SK-N-SH treated with all-trans-retinoic acid at 6 μM for 48 hours (cell line): ENCODE measurements around the gene COL4A1.
A peak's percentile ranks its signal among the peaks of the same experiment; 100 is the strongest.

Source experiments
- ATAC-seq: fragments of 200-7000 bp; cut with Tn5 transposase; 3 replicates; pipeline ENCODE4 v1.9.1; 2020; ENCODE audit warnings: mild to moderate bottlenecking, moderate library complexity
- BACH2 ChIP-seq: fragments of 250-450 bp; sonication (Bioruptor Pico); IDR thresholded peaks from 2 replicates; pipeline ENCODE4 v1.9.0; 2021; ENCODE audit warnings: mild to moderate bottlenecking, borderline replicate concordance
- CREB5 ChIP-seq: fragments of 250-450 bp; sonication (Bioruptor Pico); IDR thresholded peaks from 2 replicates; pipeline ENCODE4 v1.5.1; 2020; ENCODE audit warnings: low read depth, mild to moderate bottlenecking, moderate library complexity
- CSDC2 ChIP-seq: fragments of 250-450 bp; sonication (Bioruptor Pico); IDR thresholded peaks from 2 replicates; pipeline ENCODE4 v1.5.0; 2020; ENCODE audit warnings: mild to moderate bottlenecking, moderate library complexity
- ESRRG ChIP-seq: fragments of 250-450 bp; sonication (Bioruptor Pico); IDR thresholded peaks from 2 replicates; pipeline ENCODE4 v1.6.1; 2021; ENCODE audit warnings: mild to moderate bottlenecking
- GLIS3 ChIP-seq: fragments of 250-450 bp; sonication (Bioruptor Pico); IDR thresholded peaks from 2 replicates; pipeline ENCODE4 v1.5.0; 2020; ENCODE audit warnings: mild to moderate bottlenecking, moderate library complexity
- ISL1 ChIP-seq: fragments of 250-450 bp; sonication (Bioruptor Pico); IDR thresholded peaks from 2 replicates; pipeline ENCODE4 v2.1.2; 2022; ENCODE audit warnings: mild to moderate bottlenecking, moderate library complexity
- OSR1 ChIP-seq: fragments of 250-450 bp; sonication (Bioruptor Pico); IDR thresholded peaks from 2 replicates; pipeline ENCODE4 v1.8.0; 2022; ENCODE audit warnings: moderate library complexity, mild to moderate bottlenecking, inconsistent platforms
- PATZ1 ChIP-seq: fragments of 250-450 bp; sonication (Bioruptor Pico); IDR thresholded peaks from 2 replicates; pipeline ENCODE4 v1.8.0; 2020; ENCODE audit warnings: mild to moderate bottlenecking, moderate library complexity, borderline replicate concordance
- POU6F1 ChIP-seq: fragments of 250-450 bp; sonication (Bioruptor Pico); IDR thresholded peaks from 2 replicates; pipeline ENCODE4 v1.8.0; 2021; ENCODE audit warnings: low read depth, mild to moderate bottlenecking, moderate library complexity, borderline replicate concordance
- PPARA ChIP-seq: fragments of 250-450 bp; sonication (Bioruptor Pico); IDR thresholded peaks from 2 replicates; pipeline ENCODE4 v1.5.0; 2020; ENCODE audit warnings: mild to moderate bottlenecking, borderline replicate concordance
- RARB ChIP-seq: fragments of 250-450 bp; sonication (Bioruptor Pico); IDR thresholded peaks from 2 replicates; pipeline ENCODE4 v1.8.0; 2021; ENCODE audit warnings: mild to moderate bottlenecking, moderate library complexity
- SNAI2 ChIP-seq: fragments of 250-450 bp; sonication (Bioruptor Pico); IDR thresholded peaks from 2 replicates; pipeline ENCODE4 v1.5.0; 2020; ENCODE audit warnings: mild to moderate bottlenecking, moderate library complexity
- TCF4 ChIP-seq: fragments of 250-450 bp; sonication (Bioruptor Pico); IDR thresholded peaks from 2 replicates; pipeline ENCODE4 v1.8.0; 2021; ENCODE audit warnings: mild to moderate bottlenecking, moderate library complexity, borderline replicate concordance
- TOX ChIP-seq: fragments of 250-450 bp; sonication (Bioruptor Pico); IDR thresholded peaks from 2 replicates; pipeline ENCODE4 v1.8.0; 2021; ENCODE audit warnings: mild to moderate bottlenecking, moderate library complexity, borderline replicate concordance
- TSHZ2 ChIP-seq: fragments of 250-450 bp; sonication (Bioruptor Pico); IDR thresholded peaks from 2 replicates; pipeline ENCODE4 v1.5.0; 2020; ENCODE audit warnings: mild to moderate bottlenecking, moderate library complexity
- ZC3H10 ChIP-seq: fragments of 250-450 bp; sonication (Bioruptor Pico); IDR thresholded peaks from 2 replicates; pipeline ENCODE4 v1.5.1; 2021; ENCODE audit warnings: mild to moderate bottlenecking, moderate library complexity
- ZFP3 ChIP-seq: fragments of 250-450 bp; sonication (Bioruptor Pico); IDR thresholded peaks from 2 replicates; pipeline ENCODE4 v1.5.0; 2020; ENCODE audit warnings: mild to moderate bottlenecking, moderate library complexity
- ZNF565 ChIP-seq: fragments of 450-650 bp; formaldehyde crosslinking; conservative IDR thresholded peaks from 2 replicates; pipeline ENCODE4 v1.5.0; 2020; ENCODE audit warnings: low read depth, mild to moderate bottlenecking, moderate library complexity
- ZNF70 ChIP-seq: fragments of 450-650 bp; formaldehyde crosslinking; IDR thresholded peaks from 2 replicates; pipeline ENCODE4 v1.5.0; 2020; ENCODE audit warnings: mild to moderate bottlenecking, moderate library complexity
- ZNF8 ChIP-seq: fragments of 450-650 bp; formaldehyde crosslinking; IDR thresholded peaks from 2 replicates; pipeline ENCODE4 v1.5.0; 2020; ENCODE audit warnings: mild to moderate bottlenecking, moderate library complexity

Gene COL4A1

GRCh38 chr13:110140099-110140498, 166.9 kb downstream of the COL4A1 start:
- no peak for TF ChIP-seq TSHZ2 (CRISPR knock-in tag)
- TF ChIP-seq ISL1 = no peak
- no peak for TF ChIP-seq PPARA (CRISPR knock-in tag)
- TF ChIP-seq ZNF8 (CRISPR knock-in tag) = no peak
- no peak for TF ChIP-seq TCF4
- TF ChIP-seq CSDC2 (CRISPR knock-in tag) = no peak
- no peak for TF ChIP-seq CREB5 (CRISPR knock-in tag)
- ATAC-seq = no peak

GRCh38 chr13:110138700-110139036, 168.3 kb downstream of the COL4A1 start:
- no peak for TF ChIP-seq GLIS3 (CRISPR knock-in tag)
- TF ChIP-seq TOX (CRISPR knock-in tag) = no peak
- no peak for TF ChIP-seq ESRRG (CRISPR knock-in tag)
- TF ChIP-seq ZNF565 = no peak
- TF ChIP-seq ZC3H10 (CRISPR knock-in tag) = no peak
- no peak for TF ChIP-seq ZNF70 (CRISPR knock-in tag)
- TF ChIP-seq RARB (CRISPR knock-in tag) = no peak
- TF ChIP-seq ISL1 = no peak
- no peak for TF ChIP-seq PPARA (CRISPR knock-in tag)
- no peak for TF ChIP-seq CREB5 (CRISPR knock-in tag)
- TF ChIP-seq TCF4 = no peak
- no peak for TF ChIP-seq POU6F1 (CRISPR knock-in tag)
- no peak for TF ChIP-seq OSR1 (CRISPR knock-in tag)
- no peak for TF ChIP-seq SNAI2 (CRISPR knock-in tag)
- TF ChIP-seq BACH2 = no peak
- TF ChIP-seq PATZ1 (CRISPR knock-in tag) = no peak
- no peak for ATAC-seq

GRCh38 chr13:110138010-110138699, 168.8 kb downstream of the COL4A1 start:
- ATAC-seq = peak; percentile 81
- TF ChIP-seq SNAI2 (CRISPR knock-in tag) = no peak
- TF ChIP-seq ZFP3 (CRISPR knock-in tag) = no peak
- TF ChIP-seq CREB5 (CRISPR knock-in tag) = no peak
- no peak for TF ChIP-seq TCF4
- no peak for TF ChIP-seq TSHZ2 (CRISPR knock-in tag)
- TF ChIP-seq PATZ1 (CRISPR knock-in tag) = no peak
- TF ChIP-seq BACH2 = no peak
- TF ChIP-seq ZNF8 (CRISPR knock-in tag) = no peak
- no peak for TF ChIP-seq ZNF70 (CRISPR knock-in tag)
